ELR (cell line): Measurements from ENCODE around the gene FNDC3A.
"Not testable (repeated sequence)": the region's sequence is repeated elsewhere in the genome, so short reads cannot be mapped to it uniquely, and the experiment has no call there.

Experiments used
- DNase-seq: peaks from one replicate; pipeline ENCODE4 v3.0.0-alpha.2; 2015; ENCODE audit warnings: low read depth

The FNDC3A gene

DNA sequence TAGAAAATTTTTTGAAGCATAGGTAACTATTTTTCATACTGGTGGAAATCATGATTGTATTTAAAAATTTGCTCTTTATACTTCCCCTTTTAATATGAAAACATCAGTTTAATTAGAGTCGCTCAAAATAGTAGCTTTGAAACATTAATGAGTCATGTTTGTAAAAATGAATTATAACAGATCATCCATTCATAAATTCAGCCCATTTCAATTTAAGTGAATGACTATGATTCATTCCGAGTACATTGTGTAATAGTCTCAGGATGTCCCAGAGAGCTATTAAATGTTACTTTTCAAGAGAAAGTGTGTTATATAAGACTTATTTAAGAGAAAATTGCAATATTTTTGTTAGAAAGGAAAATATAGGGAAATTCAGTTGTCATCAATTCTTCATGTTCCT, 111.0 kb downstream of the FNDC3A start:
- peak; percentile 85 for DNase-seq

GRCh38 chr13:49093376-49093775, 117.7 kb downstream of the FNDC3A start:
- no peak for DNase-seq

GRCh38 chr13:49097374-49097773, 121.7 kb downstream of the FNDC3A start:
- peak; percentile 46 for DNase-seq

GRCh38 chr13:49098198-49098597, 122.5 kb downstream of the FNDC3A start:
- peak; percentile 93 for DNase-seq

GRCh38 chr13:49098771-49099512, 123.2 kb downstream of the FNDC3A start:
- no peak for DNase-seq

- no peak for DNase-seq
Observed at GRCh38 chr13:49099513-49099877, 123.8 kb downstream of the FNDC3A start.

DNA sequence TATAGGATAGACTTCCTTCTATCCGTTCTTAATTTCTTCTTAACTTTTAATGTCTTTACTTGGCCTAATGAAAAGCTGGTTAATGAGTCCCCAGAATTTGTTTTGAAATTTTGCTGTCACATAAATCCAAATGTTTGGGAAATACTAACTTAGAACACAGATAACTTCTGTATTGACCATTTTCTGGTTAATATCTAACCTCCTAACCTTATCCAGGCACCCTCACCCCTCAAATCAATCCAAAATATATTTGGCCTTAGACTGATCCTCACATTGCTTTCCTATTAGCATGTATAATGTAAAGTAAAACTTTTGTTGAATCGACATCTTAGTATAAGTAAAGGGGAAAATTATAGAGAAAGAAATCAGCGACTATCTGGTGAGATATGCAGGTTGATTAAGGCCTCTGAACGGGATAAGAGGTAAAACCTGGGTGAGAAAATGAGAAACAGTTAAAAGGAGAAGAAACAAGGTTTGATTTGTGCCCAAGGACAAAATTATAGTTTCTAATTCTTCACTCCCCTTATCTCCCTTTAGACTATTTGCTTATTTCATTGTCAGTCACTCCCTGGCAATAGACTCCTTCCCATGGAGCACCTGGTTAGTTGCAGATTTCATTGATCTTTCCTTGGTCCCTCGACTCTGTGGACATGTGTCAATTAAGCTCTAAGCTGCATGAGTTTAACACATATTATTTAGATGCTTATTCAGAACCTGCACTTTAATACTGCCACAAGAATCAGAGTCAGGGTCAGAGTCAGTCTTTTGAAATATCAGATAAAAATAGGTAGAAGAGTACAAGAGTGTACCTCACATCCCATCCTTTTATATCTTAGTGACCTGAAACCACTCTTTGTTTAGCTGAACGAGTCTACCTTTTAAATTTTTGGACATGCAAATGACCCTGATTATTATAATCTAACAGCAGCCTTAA, 125.2 kb downstream of the FNDC3A start:
- no peak for DNase-seq

DNA sequence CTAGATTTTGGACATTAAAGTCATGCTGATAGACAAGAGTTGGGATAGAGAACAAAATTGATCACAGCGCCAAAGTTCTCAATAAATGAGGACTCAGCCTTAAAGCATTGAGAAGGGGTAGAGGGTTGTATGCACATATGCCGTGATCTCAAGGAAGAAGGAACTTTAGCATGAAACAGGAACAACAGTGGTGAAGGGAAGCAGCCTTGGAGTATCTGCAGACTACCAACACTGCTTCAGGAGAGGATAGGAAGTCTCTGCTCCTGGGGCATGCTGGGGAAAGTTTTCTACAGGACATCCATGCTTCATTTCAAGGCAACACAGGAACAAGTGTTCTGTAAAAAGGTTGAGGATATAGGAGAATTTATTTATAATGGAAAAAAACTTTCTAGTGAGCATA, 132.5 kb downstream of the FNDC3A start:
- DNase-seq: no peak

DNA sequence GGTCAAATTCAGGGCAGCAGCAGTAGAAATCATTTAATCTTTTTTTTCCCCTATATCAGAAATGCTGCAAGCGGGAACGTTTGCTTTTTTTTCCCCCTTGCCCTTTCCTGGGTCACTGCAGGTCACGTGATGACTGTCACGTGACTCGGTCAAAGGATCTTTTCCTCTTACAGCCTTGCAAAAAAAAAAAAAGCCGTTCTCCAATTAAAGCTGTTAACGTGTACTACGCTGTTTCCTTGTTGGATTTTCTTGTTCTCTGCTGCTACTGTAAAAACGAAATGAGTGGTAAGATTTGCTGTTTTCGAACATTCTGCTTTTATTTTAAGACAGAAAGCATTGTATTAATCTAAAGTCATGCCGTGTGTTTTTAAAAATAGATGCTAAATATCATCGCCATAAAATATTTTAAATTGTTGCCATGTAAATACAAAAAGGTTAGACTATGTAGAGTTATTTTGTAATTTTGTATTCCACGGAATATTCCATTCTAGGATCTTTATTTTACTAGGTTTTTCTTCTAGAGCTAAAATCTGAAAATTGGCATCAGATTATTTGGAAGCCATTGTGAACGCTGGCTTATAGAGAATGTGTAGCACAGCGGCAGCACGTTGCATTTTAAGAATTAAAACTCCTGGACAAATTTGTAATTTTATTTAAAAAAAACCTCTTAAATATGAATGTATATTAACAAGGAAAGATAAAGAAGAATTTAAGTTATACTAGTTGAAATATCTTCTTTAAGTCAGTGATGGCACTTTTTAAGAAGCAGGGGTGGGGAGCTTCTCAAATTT, 134.6 kb downstream of the FNDC3A start:
- DNase-seq: peak; percentile 94

DNA sequence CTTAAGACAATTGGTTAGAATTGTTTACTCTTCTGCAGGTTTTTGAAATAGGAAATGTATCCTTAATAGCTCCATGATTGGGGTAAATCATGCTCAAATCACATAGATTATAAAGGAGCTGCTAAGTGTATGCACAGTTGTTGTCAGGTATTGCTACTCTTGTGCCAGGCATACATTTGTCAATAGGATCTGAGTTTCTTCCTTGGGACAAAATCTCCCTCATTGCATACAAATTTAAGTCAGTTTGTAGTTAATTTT, 135.1 kb downstream of the FNDC3A start:
- DNase-seq: no peak

- peak; percentile 7 for DNase-seq
Observed at GRCh38 chr13:49112782-49113525, 137.2 kb downstream of the FNDC3A start.

GRCh38 chr13:49113526-49114286, 138.0 kb downstream of the FNDC3A start:
- peak; percentile 72 for DNase-seq

DNA sequence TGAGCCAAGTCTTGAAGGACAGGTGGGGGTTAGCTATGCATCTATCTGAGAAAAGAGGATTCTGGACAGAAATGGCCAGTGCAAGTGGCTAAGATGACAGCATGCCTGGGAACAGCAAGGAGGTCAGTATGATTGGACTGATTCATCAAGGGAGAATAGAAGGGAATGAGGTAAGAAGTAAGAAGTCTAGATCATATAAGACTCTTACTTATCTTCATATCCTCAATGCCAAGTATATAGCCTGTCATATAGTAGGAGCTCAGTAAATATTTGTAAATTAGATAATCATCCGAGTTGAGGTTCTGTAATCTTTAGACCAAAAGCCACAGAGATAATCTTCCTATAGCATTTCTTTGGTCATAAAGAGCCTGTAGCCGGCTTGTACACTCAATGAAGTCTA, 141.2 kb downstream of the FNDC3A start:
- DNase-seq: no peak

- not testable (repeated sequence) for DNase-seq
Observed at GRCh38 chr13:49118455-49118854, 142.7 kb downstream of the FNDC3A start.

DNA sequence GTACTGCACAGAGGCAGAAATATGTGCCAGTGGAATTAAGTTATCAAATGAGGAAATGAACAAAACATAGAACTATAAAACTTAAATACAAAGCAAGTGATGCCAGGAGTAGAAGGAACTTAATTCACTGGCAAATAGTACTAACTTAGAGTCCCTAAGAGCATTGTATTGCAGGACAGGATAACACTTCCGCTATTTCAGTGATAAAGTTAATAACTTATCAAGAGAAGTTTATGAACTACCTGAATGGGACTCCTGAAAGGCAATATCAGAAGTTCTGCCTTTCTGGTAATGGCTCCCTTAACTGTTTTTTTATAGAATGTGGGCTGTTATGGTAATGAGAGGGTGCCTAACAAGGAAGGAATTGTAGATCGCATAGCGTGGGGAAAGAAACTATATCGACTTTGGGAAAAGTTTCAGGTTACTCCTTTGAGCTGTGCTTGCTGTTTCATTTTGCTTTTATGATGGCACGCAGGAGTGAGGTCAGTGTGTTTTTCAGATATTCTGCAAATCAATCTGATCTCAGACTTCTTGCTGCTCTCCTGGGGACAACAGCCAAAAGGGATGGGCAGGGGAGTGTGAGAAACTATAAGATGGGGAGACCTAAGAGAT, 149.1 kb downstream of the FNDC3A start:
- DNase-seq: no peak

DNA sequence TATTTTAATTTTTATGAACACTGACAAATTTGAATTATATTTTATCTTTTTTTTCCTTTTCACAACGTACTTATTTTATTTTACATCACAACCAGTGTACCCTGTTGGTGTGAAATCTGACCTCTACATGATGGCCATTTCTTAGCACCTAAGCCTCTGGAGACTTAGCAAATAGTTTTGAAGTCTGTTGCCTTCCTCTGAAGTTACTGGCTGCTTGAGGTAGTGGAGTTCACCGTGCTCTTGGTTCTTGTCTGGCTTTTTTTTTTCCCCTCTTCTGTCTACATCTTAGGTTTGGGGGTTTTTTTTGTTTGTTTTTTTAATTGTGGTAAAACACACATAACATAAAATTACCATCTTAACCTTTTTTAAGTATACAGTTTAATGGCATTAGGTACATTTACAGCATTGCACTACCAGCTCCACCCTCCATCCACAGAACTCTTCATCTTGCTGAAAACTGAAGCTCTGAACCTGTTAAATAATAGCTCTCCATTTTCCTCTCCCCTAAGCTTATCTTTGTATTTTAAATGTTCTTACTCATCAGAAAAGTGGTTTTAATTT, 150.3 kb downstream of the FNDC3A start:
- no peak for DNase-seq

GRCh38 chr13:49132479-49133002, 156.8 kb downstream of the FNDC3A start:
- DNase-seq: no peak

GRCh38 chr13:49134305-49134704, 158.6 kb downstream of the FNDC3A start:
- no peak for DNase-seq

GRCh38 chr13:49137138-49137643, 161.5 kb downstream of the FNDC3A start:
- not testable (repeated sequence) for DNase-seq
